ENCODE measurements around the gene ENTPD2. TPM values are rescaled to one million over a fixed set of nuclear protein-coding genes. Genes with fewer than 3 reads are reported as not detected.

ENTPD2 gene
- total RNA-seq, 1 donor from 2014 or later = 5.2 TPM

- peak overlapping the region; percentile 14 to 59 (median 45) for H3K4me3 ChIP-seq (ENCODE audit: low read length in 3 of 3)
- H3K9ac ChIP-seq (ENCODE audit: low read depth in 1 of 3, low read length in 3 of 3) = peak overlapping the region in 2 of 3 donors; percentile 32 to 60
- H3K27ac ChIP-seq (ENCODE audit: low read depth, low read length) = peak overlapping the region; percentile 40
- H3K27me3 ChIP-seq (ENCODE audit: control insufficient read depth in 3 of 3, insufficient read depth in 3 of 3, low read length in 3 of 3) = peaks cover 5 to 18% (median 11%) of the 10 kb centered on the region in 3 donors
- H3K4me1 ChIP-seq (ENCODE audit: control insufficient read depth in 3 of 3, insufficient read depth in 3 of 3, low read length in 3 of 3) = peaks cover 8 to 17% (median 12%) of the 10 kb centered on the region in 3 donors
- no peaks in the 10 kb centered on the region for H3K9me3 ChIP-seq (ENCODE audit: control insufficient read depth in 3 of 3, low read length in 3 of 3)
- no peaks in the 10 kb centered on the region for H3K36me3 ChIP-seq (ENCODE audit: control insufficient read depth in 3 of 3, insufficient read depth in 3 of 3, low read length in 3 of 3)
Measured at GRCh38 chr9:137070906-137071275, 17.0 kb upstream of the ENTPD2 start.

- Histone ChIP-seq H3K4me3 (ENCODE audit: low read length in 3 of 3) (peak within 1 kb of the TSS; percentile 14 to 59 (median 49)), H3K9me3 (ENCODE audit: control insufficient read depth in 3 of 3, low read length in 3 of 3) (no peaks in the 10 kb centered on the region), H3K9ac (ENCODE audit: low read depth in 1 of 3, low read length in 3 of 3) (peak within 1 kb of the TSS in 2 of 3 donors; percentile 32 to 60), H3K4me1 (ENCODE audit: control insufficient read depth in 3 of 3, insufficient read depth in 3 of 3, low read length in 3 of 3) (peaks cover 8 to 17% (median 12%) of the 10 kb centered on the region in 3 donors), H3K27me3 (ENCODE audit: control insufficient read depth in 3 of 3, insufficient read depth in 3 of 3, low read length in 3 of 3) (peaks cover 5 to 18% (median 11%) of the 10 kb centered on the region in 3 donors), H3K36me3 (ENCODE audit: control insufficient read depth in 3 of 3, insufficient read depth in 3 of 3, low read length in 3 of 3) (no peaks in the 10 kb centered on the region), H3K27ac (ENCODE audit: low read depth, low read length) (peak within 1 kb of the TSS; percentile 40)
Measured at GRCh38 chr9:137070201-137070905, 16.5 kb upstream of the ENTPD2 start, which contains the start of gene SAPCD2. TSS of gene SAPCD2 (minus strand) at chr9:137070557. CDS start at chr9:137070460, 97 bp downstream.

- H3K27ac ChIP-seq (ENCODE audit: low read depth, low read length) = no peak overlapping the region
- H3K4me1 ChIP-seq (ENCODE audit: control insufficient read depth in 3 of 3, insufficient read depth in 3 of 3, low read length in 3 of 3) = peaks cover 8 to 17% (median 12%) of the 10 kb centered on the region in 3 donors
- H3K27me3 ChIP-seq (ENCODE audit: control insufficient read depth in 3 of 3, insufficient read depth in 3 of 3, low read length in 3 of 3) = peaks cover 5 to 18% (median 11%) of the 10 kb centered on the region in 3 donors
- no peaks in the 10 kb centered on the region for H3K36me3 ChIP-seq (ENCODE audit: control insufficient read depth in 3 of 3, insufficient read depth in 3 of 3, low read length in 3 of 3)
- H3K9me3 ChIP-seq (ENCODE audit: control insufficient read depth in 3 of 3, low read length in 3 of 3) = no peaks in the 10 kb centered on the region
- H3K9ac ChIP-seq (ENCODE audit: low read depth in 1 of 3, low read length in 3 of 3) = no peak overlapping the region
- no peak overlapping the region for H3K4me3 ChIP-seq (ENCODE audit: low read length in 3 of 3)
Measured at GRCh38 chr9:137069508-137070091, 15.7 kb upstream of the ENTPD2 start.

GRCh38 chr9:137068539-137069507 lies 15.0 kb upstream of the ENTPD2 start:
- Histone ChIP-seq H3K27ac (ENCODE audit: low read depth, low read length) (no peak overlapping the region), H3K4me1 (ENCODE audit: control insufficient read depth in 3 of 3, insufficient read depth in 3 of 3, low read length in 3 of 3) (peaks cover 8 to 18% (median 14%) of the 10 kb centered on the region in 3 donors), H3K9ac (ENCODE audit: low read depth in 1 of 3, low read length in 3 of 3) (no peak overlapping the region), H3K4me3 (ENCODE audit: low read length in 3 of 3) (no peak overlapping the region), H3K27me3 (ENCODE audit: control insufficient read depth in 3 of 3, insufficient read depth in 3 of 3, low read length in 3 of 3) (peaks cover 5 to 18% (median 11%) of the 10 kb centered on the region in 3 donors), H3K9me3 (ENCODE audit: control insufficient read depth in 3 of 3, low read length in 3 of 3) (no peaks in the 10 kb centered on the region), H3K36me3 (ENCODE audit: control insufficient read depth in 3 of 3, insufficient read depth in 3 of 3, low read length in 3 of 3) (no peaks in the 10 kb centered on the region)

GRCh38 chr9:137067860-137068538 lies 14.1 kb upstream of the ENTPD2 start:
- Histone ChIP-seq H3K27me3 (ENCODE audit: control insufficient read depth in 3 of 3, insufficient read depth in 3 of 3, low read length in 3 of 3) (peaks cover 5 to 18% (median 11%) of the 10 kb centered on the region in 3 donors), H3K4me1 (ENCODE audit: control insufficient read depth in 3 of 3, insufficient read depth in 3 of 3, low read length in 3 of 3) (peaks cover 8 to 20% (median 14%) of the 10 kb centered on the region in 3 donors), H3K27ac (ENCODE audit: low read depth, low read length) (no peak overlapping the region), H3K4me3 (ENCODE audit: low read length in 3 of 3) (no peak overlapping the region), H3K9ac (ENCODE audit: low read depth in 1 of 3, low read length in 3 of 3) (no peak overlapping the region), H3K36me3 (ENCODE audit: control insufficient read depth in 3 of 3, insufficient read depth in 3 of 3, low read length in 3 of 3) (no peaks in the 10 kb centered on the region), H3K9me3 (ENCODE audit: control insufficient read depth in 3 of 3, low read length in 3 of 3) (no peaks in the 10 kb centered on the region)

GRCh38 chr9:137066096-137066861 lies 12.4 kb upstream of the ENTPD2 start:
- peaks cover 7 to 17% (median 11%) of the 10 kb centered on the region in 3 donors for H3K4me1 ChIP-seq (ENCODE audit: control insufficient read depth in 3 of 3, insufficient read depth in 3 of 3, low read length in 3 of 3)
- H3K4me3 ChIP-seq (ENCODE audit: low read length in 3 of 3) = no peak overlapping the region
- H3K9me3 ChIP-seq (ENCODE audit: control insufficient read depth in 3 of 3, low read length in 3 of 3) = no peaks in the 10 kb centered on the region
- no peak overlapping the region for H3K9ac ChIP-seq (ENCODE audit: low read depth in 1 of 3, low read length in 3 of 3)
- H3K36me3 ChIP-seq (ENCODE audit: control insufficient read depth in 3 of 3, insufficient read depth in 3 of 3, low read length in 3 of 3) = no peaks in the 10 kb centered on the region
- H3K27me3 ChIP-seq (ENCODE audit: control insufficient read depth in 3 of 3, insufficient read depth in 3 of 3, low read length in 3 of 3) = peaks cover 5 to 18% (median 11%) of the 10 kb centered on the region in 3 donors
- no peak overlapping the region for H3K27ac ChIP-seq (ENCODE audit: low read depth, low read length)

- Histone ChIP-seq H3K4me1 (ENCODE audit: control insufficient read depth in 3 of 3, insufficient read depth in 3 of 3, low read length in 3 of 3) (peaks cover 0 to 11% (median 4%) of the 10 kb centered on the region in 3 donors), H3K27ac (ENCODE audit: low read depth, low read length) (no peak overlapping the region), H3K9me3 (ENCODE audit: control insufficient read depth in 3 of 3, low read length in 3 of 3) (no peaks in the 10 kb centered on the region), H3K9ac (ENCODE audit: low read depth in 1 of 3, low read length in 3 of 3) (no peak overlapping the region), H3K36me3 (ENCODE audit: control insufficient read depth in 3 of 3, insufficient read depth in 3 of 3, low read length in 3 of 3) (no peaks in the 10 kb centered on the region), H3K27me3 (ENCODE audit: control insufficient read depth in 3 of 3, insufficient read depth in 3 of 3, low read length in 3 of 3) (peaks cover 5 to 18% (median 11%) of the 10 kb centered on the region in 3 donors), H3K4me3 (ENCODE audit: low read length in 3 of 3) (no peak overlapping the region)
Measured at GRCh38 chr9:137065336-137065967, 11.6 kb upstream of the ENTPD2 start.

GRCh38 chr9:137064880-137065164 lies 11.0 kb upstream of the ENTPD2 start:
- peaks cover 0 to 11% (median 4%) of the 10 kb centered on the region in 3 donors for H3K4me1 ChIP-seq (ENCODE audit: control insufficient read depth in 3 of 3, insufficient read depth in 3 of 3, low read length in 3 of 3)
- no peak overlapping the region for H3K27ac ChIP-seq (ENCODE audit: low read depth, low read length)
- H3K36me3 ChIP-seq (ENCODE audit: control insufficient read depth in 3 of 3, insufficient read depth in 3 of 3, low read length in 3 of 3) = no peaks in the 10 kb centered on the region
- peaks cover 5 to 18% (median 11%) of the 10 kb centered on the region in 3 donors for H3K27me3 ChIP-seq (ENCODE audit: control insufficient read depth in 3 of 3, insufficient read depth in 3 of 3, low read length in 3 of 3)
- no peak overlapping the region for H3K9ac ChIP-seq (ENCODE audit: low read depth in 1 of 3, low read length in 3 of 3)
- H3K4me3 ChIP-seq (ENCODE audit: low read length in 3 of 3) = no peak overlapping the region
- no peaks in the 10 kb centered on the region for H3K9me3 ChIP-seq (ENCODE audit: control insufficient read depth in 3 of 3, low read length in 3 of 3)

Data from skeletal muscle tissue (tissue), 4 donors.